T follicular helper cell (primary cell): ENCODE results near the gene XXYLT1.
"Not testable (repeated sequence)": the region's sequence is repeated elsewhere in the genome, so short reads cannot be mapped to it uniquely, and the experiment has no call there.

Experiments
- DNase-seq: peaks from one replicate; pipeline ENCODE4 v3.0.0-alpha.2; 2020; ENCODE audit warnings: low read depth
- total RNA-seq, 2 experiments: gene quantifications; one replicate each; lab custom pipeline; 2026; lab: John Stamatoyannopoulos, UW

Gene XXYLT1, protein sequence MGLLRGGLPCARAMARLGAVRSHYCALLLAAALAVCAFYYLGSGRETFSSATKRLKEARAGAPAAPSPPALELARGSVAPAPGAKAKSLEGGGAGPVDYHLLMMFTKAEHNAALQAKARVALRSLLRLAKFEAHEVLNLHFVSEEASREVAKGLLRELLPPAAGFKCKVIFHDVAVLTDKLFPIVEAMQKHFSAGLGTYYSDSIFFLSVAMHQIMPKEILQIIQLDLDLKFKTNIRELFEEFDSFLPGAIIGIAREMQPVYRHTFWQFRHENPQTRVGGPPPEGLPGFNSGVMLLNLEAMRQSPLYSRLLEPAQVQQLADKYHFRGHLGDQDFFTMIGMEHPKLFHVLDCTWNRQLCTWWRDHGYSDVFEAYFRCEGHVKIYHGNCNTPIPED
- 8.6 to 14.2 reads per million in 2 experiments for total RNA-seq

DNA sequence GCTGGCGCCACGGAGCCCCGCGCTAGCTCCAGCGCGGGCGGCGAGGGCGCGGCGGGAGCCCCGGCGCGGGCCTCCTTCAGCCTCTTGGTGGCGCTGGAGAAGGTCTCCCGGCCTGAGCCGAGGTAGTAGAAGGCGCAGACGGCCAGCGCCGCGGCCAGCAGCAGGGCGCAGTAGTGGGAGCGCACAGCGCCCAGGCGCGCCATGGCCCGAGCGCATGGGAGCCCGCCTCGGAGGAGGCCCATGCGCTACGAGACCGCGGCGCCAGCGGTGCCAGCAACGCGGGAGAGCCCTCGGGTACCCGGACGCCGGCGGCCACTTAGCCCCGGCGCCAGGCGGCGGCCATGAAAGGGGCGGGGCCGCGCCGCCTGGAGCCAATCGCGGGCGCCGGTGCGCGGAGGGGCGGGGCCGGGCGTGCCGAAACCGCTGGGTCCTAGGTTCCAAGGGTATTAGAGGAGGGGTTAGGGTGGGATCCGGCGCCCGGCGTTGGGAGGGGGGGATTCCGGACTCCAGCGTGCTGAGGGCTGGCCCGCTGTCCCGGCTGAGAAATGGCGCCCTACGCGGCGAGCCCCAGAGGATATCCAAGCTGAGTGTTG lies at the start of gene XXYLT1:
TSS of gene XXYLT1 (minus strand) at position 343 of the 593 bp plus-strand sequence. CDS start at position 242, 101 bp downstream.
- peak; percentile 79 for DNase-seq

DNA sequence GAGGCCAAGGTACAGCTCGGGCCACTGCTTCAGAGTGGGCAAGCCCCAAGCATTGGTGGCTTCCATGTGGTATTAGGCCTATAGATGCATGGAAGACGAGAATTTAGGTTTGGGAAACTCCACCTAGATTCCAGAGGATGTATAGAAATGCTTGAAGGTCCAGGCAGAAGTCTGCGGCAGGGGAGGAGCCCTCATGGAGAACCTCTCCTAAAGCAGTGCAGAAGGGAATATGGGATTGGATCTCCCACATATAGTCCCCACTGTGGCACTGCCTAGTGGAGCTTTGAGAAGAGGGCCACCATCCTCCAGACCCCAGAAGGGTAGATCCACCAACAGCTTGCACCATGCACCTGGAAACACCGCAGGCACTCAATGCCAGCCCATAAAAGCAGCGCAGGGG lies 48.1 kb upstream of the XXYLT1 start:
- DNase-seq = no peak

DNA sequence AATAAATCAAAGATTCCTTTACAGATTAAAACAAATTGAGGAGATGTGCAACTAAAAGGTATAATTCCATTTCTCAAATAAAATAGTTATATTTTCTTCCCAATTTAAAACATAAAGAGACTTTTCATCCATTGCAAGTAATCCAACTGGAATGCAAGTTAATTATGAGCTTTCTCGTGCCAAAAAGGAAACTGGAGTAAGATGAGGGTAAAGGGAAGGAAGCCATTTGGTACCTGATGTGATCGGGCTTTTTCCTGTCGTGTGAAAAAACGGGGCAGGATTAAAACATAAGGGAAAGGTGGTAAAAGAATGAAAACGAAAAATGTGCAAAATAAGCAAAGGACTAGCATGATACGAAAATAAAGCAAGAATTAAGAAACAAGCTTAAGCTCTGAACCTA lies 41.8 kb upstream of the XXYLT1 start:
- DNase-seq = no peak

DNA sequence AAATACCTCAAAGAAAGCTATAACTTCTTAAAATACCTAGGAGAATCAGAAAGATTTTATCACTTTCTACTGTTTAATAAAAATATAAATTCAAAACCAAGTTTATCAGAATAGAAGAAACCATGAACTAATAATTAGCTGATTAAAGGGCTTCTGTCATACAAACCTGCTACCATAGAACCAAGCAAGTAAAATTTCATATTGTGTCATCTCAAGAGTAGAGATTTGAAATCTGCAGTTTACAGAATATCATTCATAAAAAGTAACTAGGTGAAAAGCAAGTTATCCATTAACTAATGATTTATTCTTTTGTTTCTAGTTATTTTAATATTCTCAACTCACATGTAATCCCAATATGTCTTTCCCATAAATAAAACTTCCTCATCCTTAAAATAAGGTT lies 36.8 kb upstream of the XXYLT1 start:
- DNase-seq = no peak

DNA sequence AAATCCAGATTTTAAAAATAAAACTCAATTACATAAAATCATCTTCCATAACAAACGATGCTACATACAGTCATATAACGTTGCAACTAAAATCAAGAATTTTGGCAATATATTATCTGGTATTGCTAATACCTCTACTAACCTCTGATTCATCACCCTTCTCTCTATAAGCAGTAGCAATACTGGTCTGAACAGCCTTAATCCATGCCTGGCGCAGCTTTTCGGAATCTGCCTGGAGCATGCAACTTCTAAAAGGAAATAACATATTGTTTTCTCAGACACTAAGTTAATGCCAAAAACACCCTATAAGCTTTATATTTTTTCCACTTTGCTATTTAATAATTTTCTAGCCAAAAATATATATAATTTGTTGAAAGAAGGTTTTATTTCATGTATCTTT lies 35.4 kb upstream of the XXYLT1 start:
- DNase-seq = no peak

DNA sequence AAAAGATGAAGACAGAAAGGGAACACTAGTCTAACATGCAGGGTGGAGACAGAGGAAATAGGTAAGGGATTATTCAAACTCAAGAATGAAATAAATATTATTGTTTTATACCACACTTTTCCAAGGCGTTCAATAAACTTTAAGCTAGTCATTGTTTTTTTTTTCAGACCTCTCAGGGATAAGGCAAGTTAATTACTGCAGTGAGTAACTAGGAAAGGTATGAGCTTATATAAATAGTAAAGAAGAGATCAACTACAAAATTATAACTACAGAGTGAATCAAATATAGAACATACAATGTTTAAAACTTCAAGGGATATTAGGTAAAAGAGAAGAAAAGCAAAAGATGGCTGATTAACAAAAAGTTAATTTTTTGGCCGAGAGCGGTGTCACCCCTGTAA lies 31.5 kb upstream of the XXYLT1 start:
- DNase-seq = no peak

DNA sequence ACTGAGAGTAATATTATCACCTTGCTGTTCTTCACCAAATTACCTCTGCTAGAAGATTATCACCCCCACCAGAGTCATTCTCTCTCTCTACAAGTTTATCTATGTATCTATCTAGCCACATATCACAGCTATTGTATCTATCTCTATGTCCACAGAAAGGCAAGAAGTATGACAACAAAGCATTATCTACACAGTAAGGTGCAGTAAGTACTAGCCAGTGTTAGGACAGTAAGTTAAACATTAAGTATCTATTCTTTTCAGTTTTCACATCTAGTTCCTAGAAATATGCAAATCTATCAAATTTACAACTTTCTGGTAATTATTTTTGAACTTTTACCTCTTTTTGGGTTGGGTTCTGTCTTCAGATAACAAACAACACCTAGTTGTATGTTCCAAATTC lies 26.5 kb upstream of the XXYLT1 start:
- no peak for DNase-seq

DNA sequence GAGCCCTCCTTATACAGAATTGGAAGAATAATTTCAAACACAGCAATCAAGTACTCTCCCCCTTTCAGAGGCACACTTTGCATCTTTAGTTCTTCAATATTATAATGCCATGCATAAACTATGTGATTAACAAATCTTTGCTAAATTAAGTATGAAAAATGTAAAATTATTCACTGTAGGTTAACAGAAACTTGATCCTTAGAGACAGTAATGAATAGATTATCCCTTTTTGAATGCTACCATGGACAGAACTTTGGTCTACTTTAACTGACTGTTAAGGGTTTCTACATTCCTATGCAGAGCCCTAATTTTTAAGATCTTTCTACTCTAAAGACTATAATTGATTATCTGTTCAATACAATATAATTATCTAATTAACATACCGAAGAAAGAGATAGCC lies 25.7 kb upstream of the XXYLT1 start:
- DNase-seq = no peak

DNA sequence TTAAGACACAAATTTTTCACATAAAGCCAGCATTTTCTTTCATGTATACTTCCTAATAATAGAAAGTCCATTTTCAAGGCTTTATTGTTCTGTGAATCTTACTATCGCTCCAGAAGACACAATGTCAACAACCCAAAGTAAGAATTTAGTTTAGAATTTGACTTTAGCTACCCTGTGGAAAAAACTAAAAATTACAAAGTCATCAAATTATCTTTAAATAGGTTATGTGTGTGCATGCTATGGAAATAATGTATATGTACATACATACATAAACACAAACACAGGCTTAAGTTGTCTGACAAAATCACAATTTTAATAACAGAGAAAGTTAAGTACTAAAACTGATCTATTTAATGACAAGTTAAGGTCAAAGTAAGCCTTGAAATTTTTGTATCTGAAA lies 20.2 kb upstream of the XXYLT1 start:
- no peak for DNase-seq

DNA sequence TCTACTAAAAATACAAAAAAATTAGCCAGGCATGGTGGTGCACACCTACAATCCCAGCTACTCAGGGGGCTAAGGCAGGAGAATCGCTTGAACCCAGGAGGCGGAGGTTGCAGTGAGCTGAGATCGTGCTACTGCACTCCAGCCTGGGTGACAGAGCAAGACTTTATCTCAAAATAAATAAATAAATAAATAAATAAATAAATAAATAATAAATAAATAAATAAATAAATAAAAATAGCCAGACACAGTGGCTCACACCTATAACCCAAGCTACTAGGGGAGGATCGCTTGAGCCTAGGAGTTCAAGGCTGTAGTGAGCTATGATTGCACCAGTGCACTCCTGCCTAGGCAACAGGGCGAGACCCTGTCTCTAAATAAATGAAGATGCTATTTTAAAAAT lies 19.7 kb upstream of the XXYLT1 start:
- DNase-seq = not testable (repeated sequence)

DNA sequence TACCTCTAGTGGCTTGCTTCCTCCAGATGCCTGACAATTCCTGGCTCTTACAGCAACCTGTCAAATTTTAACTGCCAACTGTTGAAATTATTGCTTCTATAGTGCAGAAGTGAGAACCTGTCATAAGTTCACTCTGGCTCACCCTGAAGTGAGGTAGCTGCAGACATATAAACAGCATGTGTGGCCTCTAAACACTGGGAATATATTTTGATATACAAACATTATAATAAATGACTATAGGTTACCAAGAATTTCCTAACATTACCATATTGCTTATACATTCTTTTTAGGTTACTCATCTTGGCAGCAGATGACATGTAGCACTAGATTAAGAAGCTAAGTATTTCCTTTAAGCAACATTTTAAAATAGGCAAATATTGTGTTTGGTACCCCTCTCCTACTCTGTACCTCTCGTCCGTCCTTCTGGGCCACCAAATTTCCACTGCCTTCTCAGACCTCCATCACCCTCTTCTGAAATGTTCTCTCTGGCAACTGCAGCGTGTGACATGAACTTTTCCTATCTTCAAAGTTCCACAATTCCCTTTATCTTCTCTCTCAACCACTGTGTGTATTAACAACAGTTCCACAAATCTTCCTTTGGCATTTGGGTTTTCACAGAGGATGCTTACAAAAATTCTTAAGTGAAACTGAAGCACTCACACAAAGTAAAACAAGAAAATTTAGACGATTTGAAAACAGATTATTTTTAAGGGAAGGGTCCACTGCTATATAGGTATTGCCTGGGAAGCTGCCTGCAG lies 15.3 kb upstream of the XXYLT1 start:
- DNase-seq = no peak

DNA sequence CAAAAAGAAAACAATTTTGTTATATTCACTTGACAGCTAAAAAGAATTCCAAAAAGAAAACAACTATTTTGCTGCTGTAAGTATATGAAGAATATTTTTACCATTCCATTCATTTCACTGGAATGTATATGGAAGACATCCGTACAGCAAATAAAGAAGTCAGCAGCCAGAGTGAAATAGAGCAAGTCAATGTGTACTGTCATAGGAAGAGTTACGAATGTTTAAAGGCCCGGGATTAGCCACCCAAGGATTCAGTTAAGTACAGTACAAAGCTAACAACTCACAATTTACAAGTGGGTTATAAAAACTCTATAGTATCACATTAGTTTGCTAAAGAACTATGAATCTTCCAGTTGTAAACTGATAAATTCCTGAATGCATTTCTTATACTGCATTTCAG lies 14.4 kb upstream of the XXYLT1 start:
- no peak for DNase-seq

DNA sequence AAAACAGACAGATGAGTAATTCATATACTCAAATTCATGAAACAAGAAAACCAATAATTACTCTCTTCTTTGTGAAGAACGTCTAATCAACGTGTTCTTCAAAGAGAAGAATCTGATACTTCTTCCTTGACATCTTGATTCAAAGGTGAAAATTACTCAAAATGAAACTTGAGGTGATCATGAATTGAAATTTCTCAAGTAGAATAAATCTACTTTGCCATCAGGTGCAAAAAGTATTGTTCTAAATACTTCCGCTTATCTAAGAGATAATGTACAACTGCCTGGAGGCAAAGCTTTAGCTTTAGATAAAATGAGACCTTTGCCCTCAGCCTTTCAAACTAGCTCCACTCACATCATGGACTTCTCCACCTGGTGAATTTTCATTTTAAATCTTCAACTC lies 13.9 kb upstream of the XXYLT1 start:
- no peak for DNase-seq

DNA sequence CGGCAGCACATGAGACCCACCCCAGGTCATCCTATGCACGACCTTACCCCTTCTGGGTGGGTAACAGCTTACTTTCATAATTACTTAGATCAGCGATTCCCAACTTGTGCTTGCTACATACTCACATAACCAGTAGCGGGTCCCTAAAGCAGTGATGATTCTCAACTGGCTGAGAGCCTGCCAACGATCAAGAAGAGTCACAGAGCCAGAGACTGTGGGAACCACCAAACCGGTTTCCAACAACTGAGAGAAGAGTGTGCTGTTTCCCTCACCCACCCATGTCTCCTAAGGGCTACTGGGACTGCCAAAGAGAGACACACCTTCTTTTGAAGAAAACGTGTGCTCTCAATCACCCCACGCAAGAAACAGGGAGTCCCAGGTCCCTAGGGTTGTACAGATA lies 12.0 kb upstream of the XXYLT1 start:
- DNase-seq = no peak

DNA sequence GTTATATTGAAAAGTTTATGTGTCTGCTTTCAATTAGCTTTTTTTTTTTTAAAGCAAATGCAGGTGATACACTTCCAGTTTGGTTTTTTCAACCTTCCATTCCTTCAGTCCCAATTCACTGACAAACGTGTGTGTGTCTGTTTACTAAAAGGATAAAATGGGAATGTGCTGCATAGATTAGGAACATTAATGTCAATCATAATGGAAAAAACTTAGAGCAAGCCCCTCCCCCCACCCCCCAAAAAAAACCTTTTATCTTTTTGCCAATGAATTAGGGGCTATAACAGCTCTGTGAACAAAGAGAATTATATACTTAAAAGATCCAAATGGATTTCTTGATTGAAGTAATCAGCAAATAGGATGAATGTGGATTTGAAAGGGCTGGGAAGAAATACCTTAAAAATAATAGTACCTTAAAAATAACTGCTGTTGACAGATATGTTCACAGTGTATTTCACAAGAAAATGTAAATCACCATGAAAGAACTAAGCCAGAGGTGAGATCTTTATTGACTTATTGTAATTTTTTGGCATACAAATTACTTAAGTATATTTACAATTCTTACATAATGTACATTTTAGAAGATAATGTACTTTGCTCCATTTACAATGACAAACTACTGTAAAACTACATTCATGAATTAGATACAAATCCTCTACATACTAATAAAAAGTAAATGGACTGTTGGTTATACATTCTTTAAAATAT lies 3.5 kb upstream of the XXYLT1 start:
- no peak for DNase-seq

DNA sequence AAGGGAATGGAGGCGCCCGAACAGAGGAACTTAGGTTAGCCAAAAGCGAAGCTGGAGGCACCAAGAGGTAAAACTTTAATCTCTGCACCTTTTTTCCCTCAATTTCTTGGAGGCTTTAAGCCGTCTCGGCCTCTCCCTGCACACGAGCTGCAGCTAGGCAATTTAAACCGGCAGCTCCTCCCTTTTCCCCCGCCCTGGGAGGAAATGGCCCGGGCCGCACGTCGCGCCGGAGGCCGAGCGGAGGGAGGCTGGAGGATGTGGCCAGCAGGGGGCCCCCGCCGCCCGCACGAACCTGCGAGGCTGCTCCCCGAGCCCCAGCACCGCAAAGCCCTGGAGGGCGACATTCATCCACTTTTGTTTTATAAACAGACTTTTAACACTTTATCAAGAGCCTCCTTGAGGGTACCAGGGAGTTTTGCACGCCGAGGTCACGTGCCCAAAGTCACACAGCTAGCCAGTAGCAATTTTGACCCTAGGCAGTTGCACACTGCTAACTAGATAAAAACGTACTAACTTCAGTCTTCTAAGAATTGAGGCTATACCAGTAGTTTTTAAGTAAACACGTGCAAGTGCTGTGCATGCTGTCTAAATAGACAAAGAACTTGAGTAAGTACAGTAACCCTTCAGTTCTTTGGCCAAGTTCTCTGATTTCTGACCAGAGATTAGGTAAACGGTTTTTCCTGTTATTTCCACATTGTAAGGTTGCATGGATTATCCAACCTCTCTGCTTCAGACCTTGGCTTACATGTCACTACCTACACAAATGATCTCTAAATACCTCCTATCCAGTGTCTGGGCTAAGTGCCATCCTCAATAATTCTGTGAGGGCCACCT lies 668 bp upstream of the XXYLT1 start:
- peak; percentile 74 for DNase-seq

DNA sequence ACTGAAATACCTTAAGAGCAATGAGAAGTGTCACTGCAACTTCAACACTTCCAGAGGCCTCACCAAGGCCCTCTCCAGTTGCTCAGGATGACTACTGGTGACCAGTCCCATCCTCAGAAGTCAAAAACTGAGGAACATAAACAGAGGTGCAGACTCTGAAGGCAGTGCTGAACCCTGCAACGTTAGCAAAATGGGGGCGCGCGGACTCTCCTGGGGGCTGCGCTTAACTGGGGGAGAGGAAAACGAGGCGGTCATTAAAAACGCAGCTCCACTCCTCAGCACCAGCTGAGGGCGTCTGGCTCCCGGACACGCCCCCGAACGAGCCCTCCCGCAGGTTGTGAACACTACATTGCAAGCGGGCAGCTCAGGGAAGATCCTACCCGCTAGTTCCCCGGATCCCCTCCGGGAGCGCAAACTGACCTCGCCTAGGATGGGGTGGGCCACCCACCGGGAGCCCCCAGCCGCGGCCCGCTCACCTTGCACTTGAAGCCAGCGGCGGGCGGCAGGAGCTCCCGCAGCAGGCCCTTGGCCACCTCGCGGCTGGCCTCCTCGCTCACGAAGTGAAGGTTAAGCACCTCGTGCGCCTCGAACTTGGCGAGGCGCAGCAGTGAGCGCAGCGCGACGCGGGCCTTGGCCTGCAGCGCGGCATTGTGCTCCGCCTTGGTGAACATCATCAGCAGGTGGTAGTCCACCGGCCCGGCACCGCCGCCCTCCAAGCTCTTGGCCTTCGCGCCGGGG lies 711 bp downstream of the XXYLT1 start:
- DNase-seq = peak; percentile 18

DNA sequence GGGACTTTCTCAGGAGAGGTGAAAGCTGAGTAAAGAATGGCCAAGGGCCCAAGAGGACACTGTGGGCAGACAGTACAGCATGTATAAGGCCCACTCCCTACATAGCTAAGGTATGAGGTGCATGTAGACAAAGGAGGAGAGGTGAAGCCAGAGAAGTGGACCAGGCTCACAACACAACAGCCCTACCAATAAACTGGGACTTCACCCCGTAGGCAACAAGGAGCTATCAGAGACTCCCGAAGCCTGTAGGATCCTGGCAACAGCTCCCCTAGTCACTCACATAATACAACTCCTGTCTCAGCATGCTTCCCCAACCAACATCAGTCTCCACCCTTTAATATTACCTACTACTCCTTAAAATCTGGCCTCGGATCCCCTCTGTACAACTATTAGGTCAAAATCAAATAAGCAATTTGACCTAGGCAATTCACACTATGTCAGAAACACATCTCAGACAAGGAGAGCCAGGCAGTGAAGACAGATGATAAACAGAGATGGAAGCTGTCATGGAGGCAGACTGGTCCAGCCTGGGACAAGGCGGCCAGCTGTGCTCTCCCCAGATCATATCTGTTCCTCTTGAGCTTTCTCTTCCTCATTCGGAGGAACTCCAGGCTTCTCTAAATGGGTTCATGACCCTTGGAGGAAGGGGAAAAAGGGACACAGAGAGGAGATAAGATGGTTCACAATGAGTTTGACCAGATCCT lies 1.4 kb downstream of the XXYLT1 start:
- no peak for DNase-seq

DNA sequence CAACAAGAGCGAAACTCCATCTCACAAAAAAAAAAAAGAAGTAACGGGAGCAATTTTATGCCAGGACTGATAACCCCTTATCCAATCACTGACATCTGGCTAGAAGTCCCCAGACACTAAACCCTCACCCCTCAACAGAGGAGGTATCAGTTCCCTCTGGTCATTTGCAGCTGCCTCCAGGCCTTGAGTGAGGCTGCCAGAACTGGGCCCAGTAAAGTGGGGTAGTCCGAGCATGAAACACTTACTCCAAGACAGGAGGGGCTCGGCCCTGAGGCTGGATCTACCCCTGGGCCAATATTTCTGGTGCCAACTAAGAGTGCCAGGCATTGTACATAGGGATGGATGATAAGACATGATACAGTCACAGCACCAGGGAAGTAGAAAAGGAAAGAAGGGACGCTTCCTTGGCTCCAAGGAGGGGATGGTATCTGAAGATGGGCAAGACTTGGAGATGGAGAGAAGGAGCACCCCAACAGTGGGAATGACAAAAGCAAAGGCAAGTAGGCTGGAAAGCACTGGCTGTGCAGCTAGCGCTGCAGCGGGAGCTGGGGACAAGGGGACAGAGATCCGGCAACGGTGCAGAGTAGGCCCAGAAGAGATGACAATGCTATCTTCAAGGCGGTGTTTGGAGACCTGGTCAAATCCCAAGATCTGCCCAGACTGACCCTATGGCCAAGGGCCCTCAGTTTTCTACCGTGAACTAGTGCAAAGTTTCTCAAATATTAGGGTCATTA lies 2.2 kb downstream of the XXYLT1 start:
- DNase-seq = no peak
